ENCODE measurements around the gene DIS3.
A peak's percentile ranks its signal among the peaks of the same experiment; 100 is the strongest.
"Not testable (repeated sequence)": the region's sequence is repeated elsewhere in the genome, so short reads cannot be mapped to it uniquely, and the experiment has no call there.

DIS3 gene

DNA sequence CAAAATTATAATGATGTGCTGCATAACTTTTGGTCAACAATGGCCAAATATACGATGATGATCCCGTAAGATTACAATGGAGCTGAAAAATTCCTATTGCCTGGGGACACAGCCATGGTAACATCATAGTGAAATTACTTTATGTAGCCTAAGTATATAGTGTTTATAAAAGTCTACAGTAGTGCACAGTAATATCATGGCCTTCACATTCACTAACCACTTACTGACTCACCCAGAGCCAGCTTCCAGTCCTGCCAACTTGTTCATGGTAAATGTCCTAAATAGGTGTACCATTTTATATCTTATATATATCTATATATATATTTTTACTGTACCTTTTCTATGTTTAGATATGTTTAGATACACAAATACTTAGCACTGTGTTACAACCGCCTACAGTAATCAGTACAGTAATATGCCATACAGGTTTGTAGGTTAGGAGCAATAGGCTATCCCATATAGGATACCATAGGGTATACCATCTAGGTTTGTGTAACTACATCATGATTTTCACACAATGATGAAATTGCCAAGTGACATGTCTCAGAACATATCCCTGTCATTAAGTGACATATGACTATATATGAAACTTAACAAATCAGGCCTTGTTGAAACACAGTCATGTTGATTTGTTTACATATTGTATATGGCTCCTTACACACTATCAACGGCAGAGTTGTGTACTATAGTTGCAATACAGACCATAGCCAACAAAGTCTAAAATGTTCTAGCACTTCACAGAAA is 23.7 kb downstream of the DIS3 start:
- no peak overlapping the region for H3K4me3 ChIP-seq (ENCODE audit: low read length)
- DNase-seq (ENCODE audit: low read depth, low spot score), result no peak

DNA sequence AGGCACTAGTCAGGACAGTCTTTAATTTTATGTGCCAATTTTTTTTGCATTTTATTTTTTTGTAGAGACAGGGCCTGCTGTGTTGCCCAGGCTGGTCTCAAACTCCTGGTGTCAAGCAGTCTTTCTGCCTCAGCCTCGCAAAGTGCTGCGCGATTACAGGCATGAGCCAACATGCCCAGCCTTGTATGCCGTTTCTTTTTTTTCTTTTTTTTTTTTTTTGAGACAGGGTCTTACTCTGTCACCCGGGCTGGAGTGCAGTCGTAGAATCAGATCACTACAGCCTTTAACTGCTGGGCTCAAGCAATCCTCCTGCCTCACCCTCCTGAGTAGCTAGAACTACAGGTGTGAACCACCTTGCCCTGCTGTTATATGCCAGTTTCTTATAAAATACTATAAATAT is 27.6 kb downstream of the DIS3 start:
- DNase-seq (ENCODE audit: low read depth, low spot score), result no peak
- H3K4me3 ChIP-seq (ENCODE audit: low read length), result no peak overlapping the region

DNA sequence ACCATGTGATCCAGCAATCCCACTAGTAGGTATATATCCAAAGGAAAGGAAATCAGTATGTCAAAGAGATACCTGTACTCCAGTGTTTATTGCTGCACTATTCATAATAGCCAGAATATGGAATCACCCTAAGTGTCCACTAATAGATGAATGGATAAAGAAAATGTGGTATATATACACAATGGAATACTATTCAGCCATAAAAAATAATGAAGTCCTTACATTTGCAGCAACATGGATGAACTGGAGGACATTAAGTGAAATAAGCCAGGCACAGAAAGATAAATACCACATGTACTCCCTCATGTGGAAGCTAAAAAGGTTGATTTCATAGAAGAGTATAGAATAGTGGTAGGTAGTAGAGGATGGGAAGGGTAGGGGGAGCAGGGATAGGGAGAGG is 30.5 kb downstream of the DIS3 start:
- no peak overlapping the region for H3K4me3 ChIP-seq (ENCODE audit: low read length)
- no peak for DNase-seq (ENCODE audit: low read depth, low spot score)

DNA sequence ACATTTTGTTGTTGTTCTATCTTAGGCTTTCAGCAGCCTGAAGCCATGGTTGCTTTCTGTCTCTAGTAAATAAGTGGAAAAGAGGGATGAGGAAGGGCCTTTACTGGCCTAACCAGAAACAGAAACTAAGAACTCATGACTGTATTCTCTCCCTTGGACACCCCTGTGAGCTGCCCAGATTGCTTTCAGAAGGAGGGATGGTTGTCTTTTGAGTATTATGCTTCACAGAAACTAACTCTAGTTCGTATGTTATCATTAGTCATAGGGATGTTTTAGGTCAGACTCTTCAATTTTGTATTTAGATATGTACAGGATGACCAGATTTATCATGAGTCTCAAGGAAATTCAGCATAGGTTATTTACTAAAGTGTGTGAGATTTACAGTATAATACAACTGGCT is 36.4 kb downstream of the DIS3 start:
- H3K4me3 ChIP-seq (ENCODE audit: low read length), result no peak overlapping the region
- no peak for DNase-seq (ENCODE audit: low read depth, low spot score)

DNA sequence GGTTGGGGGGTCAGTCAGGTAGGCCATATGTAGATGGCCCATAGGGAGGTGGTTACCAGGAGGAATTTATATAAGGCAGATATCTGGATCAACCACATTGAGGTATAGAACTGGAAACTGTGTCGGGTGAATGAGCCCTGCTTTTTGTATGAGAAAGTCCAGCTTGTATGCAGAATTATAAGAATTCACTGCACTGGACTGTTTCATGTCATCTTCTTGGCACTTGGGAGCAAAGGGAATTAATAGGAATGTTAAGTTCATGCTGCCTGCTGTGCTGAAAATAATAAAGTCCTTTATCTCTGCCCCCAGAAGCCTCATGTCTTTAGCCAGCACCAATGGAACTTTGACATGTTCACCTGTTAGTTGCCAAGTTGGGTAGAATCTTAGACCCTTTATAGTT is 41.7 kb downstream of the DIS3 start:
- DNase-seq (ENCODE audit: low read depth, low spot score), result no peak

DNA sequence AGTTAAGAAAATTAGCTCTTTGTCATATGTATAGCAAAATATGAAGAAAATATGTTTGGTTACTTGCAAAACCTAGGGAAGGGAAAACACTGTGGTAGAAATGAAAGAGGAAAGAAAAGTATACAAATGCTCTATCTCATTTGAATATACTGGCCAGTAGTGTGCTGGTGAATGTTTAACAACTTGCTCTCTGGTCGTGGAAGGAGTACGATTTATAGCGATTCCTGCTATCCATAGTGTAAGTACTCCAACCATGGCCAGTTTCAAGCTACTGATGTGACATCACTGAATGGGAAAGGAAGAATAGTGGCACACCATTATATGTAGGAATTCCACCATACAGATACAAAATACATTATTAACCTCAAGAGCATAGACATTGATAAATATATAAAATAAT is 44.7 kb downstream of the DIS3 start:
- no peak for DNase-seq (ENCODE audit: low read depth, low spot score)
- H3K4me3 ChIP-seq (ENCODE audit: low read length), result no peak overlapping the region

More for the DNA sequence above, 41.7 kb downstream of the DIS3 start:
- no peak overlapping the region for H3K4me3 ChIP-seq (ENCODE audit: low read length)

DNA sequence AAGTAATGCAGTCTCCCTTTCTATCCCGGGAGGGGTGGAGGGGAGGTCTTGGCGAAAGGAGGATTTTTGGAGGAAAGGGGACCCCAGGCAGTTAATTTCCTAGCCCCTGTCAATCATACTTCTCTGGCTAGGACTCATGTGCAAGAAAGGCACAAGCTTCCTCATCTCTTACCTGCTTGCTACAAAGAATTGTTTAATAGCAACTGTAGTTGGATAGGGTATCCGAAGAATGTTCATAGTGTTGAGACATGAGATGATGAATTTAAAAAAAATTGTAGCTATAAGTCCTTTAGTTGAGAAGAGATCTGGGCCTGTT is 53.5 kb downstream of the DIS3 start:
- H3K4me3 ChIP-seq (ENCODE audit: low read length), result peak overlapping the region; percentile 95
- no peak for DNase-seq (ENCODE audit: low read depth, low spot score)

DNA sequence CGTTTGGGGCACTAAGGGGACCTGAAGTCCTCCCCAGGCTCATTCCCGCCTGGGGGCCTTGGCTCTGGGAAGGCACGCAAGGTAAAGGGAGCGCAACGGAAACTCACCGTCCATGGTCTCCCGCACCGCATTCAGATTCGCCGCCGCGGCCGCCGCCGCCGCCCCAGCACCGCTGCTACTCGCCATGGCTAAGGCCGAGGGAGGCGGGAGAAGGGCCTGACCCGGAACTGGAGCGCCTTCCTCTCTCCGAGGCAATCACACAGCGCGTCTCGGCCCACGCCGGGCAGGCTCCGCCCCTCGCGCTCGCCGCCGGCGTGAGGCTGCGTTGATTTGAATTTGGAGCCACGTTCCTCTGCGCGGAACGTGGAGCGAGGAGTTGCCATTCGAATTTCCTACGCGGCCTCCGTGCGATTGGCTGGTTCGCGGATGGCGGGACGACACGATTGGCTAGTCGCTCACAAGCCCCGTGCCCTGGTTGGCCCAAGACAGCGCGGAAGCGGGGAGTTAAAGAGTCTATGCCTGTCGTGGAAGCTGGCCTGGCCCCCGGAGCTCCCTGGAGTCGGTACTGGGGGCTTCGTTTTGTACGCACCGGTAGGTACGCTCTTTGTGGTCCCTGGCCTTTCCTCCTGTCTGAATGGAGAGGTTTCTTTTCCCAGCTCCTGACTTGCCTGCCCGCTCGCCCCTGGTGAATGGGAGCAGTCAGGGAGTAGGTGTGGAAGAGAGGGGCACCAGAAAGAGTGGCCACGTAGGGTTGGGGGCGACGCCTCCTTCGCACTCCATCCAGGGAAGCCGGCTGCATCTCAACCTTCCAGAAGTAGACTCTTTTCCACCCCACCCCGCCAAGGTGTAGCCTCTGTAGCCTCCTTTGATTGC is 54.0 kb downstream of the DIS3 start, which contains the start of the genes BORA and MZT1:
TSS of gene BORA (plus strand) at position 507 of the 873 bp plus-strand sequence. CDS start 1,018 bp downstream, outside the sequence.
TSS of gene MZT1 (minus strand) at position 213 of the 873 bp plus-strand sequence. CDS start at position 186, 27 bp downstream.
- H3K4me3 ChIP-seq (ENCODE audit: low read length), result peak within 1 kb of the TSS; percentile 95
- DNase-seq (ENCODE audit: low read depth, low spot score), result peak; percentile 98

DNA sequence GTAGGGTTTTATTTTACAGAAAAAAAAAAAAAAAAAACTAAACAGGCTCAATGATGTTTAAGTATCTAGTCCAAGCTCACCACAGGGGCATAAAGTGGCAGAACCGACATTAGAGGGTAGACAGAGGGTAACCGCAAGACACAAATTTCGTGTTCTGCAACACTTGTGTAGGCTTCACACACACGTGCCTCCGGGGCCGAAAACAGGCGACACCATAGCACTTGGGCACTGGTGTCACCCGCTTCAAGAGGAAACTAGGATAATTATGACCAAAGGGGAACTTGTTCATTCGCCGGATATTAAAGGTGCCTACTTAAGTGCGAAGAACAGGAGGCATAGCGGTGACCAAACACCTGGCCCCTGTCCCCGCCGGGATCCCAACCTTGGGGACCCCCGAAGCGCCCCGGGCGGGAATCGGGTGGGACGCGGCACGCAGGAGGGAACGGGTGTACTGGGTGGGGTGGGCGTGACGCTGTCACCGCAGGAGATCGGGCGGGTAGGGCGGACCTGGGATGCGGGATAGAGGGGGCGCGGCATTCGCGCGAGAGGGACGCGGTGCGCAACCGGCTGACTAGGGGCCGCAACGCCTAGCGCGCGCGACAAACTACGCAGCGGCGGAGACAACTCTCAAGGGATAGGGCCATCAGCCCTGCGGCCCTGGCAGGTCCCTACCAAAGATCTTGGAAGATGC is 54.8 kb downstream of the DIS3 start:
- H3K4me3 ChIP-seq (ENCODE audit: low read length), result peak overlapping the region; percentile 95
- peak; percentile 29 for DNase-seq (ENCODE audit: low read depth, low spot score)

DNA sequence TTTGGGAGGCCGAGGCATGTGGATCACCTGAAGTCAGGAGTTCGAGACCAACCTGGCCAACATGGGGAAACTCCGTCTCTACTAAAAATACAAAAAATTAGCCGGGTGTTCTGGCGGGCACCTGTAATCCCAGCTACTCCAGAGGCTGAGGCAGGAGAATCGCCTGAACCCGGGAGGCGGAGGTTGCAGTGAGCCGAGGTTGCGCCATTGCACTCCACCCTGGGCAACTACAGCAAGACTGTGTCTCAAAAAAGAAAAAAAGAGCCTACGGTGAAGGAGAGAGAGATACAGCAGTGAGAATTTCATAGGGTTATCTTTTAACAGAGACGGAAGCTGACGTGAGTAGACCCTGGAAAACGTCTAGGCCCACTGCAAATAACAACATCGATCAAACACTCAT is 55.5 kb downstream of the DIS3 start:
- not testable (repeated sequence) for DNase-seq (ENCODE audit: low read depth, low spot score)
- H3K4me3 ChIP-seq (ENCODE audit: low read length), result peak overlapping the region; percentile 95

DNA sequence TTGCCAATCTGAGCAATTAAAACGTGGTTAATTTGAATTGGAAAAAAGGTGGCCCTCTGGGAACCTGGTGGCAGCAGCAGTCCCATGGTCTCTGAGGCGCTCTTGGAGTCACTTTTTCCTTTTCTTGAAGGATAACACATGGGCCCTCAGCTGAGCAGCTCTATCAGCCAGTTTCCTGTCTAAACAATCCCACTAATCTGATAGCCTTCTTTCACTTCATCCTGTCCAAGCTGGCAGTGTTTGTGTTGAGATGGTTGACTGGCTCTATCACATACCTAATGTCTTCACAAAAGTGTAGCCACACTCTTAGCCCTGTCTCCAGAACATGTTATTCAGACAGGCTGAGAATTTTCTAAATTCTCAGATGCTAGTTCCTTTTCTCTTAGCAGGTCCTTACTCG is 64.9 kb downstream of the DIS3 start:
- no peak for DNase-seq (ENCODE audit: low read depth, low spot score)
- no peak overlapping the region for H3K4me3 ChIP-seq (ENCODE audit: low read length)

Data from Jurkat, Clone E6-1 (cell line).